Neural progenitor cell (in vitro differentiated cells): Measurements from ENCODE around the gene GDF10.

Source experiments
- EZH2 ChIP-seq: fragments of 200-600 bp; sonication (generic); IDR thresholded peaks from 2 replicates; pipeline ENCODE4 v1.6.1; 2017; ENCODE audit warnings: antibody characterized with exemption, mild to moderate bottlenecking, moderate library complexity
- TF ChIP-seq, protein P1 (sequence below): fragments of 200-600 bp; sonication (generic); IDR thresholded peaks from 2 replicates; pipeline ENCODE4 v1.5.1; 2017; ENCODE audit warnings: antibody characterized with exemption, mild to moderate bottlenecking

DNA sequence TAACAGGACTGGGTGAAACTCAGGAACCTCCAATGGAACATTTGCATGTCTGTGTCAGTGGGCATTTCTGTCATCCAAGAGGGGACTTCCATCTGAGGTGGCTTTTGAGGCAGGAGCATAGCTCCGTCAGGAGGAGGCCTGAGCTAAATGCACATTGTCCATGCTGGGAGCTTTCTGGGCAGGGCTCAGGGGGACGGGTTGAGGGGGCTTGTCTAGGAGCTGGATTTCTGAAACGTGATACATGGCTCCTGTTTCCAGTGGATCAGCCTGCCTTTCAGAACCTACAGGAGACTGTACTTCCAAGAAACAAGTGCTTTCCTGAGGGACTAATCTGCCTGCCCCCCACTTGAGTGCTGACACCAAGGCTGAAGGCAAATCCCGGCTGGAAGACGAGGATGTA lies 40.5 kb upstream of the GDF10 start:
- TF ChIP-seq, protein P1, sequence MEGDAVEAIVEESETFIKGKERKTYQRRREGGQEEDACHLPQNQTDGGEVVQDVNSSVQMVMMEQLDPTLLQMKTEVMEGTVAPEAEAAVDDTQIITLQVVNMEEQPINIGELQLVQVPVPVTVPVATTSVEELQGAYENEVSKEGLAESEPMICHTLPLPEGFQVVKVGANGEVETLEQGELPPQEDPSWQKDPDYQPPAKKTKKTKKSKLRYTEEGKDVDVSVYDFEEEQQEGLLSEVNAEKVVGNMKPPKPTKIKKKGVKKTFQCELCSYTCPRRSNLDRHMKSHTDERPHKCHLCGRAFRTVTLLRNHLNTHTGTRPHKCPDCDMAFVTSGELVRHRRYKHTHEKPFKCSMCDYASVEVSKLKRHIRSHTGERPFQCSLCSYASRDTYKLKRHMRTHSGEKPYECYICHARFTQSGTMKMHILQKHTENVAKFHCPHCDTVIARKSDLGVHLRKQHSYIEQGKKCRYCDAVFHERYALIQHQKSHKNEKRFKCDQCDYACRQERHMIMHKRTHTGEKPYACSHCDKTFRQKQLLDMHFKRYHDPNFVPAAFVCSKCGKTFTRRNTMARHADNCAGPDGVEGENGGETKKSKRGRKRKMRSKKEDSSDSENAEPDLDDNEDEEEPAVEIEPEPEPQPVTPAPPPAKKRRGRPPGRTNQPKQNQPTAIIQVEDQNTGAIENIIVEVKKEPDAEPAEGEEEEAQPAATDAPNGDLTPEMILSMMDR: no peak
- no peak for TF ChIP-seq EZH2
